Measurements from ENCODE around the gene COL26A1. TPM values are rescaled to one million over a fixed set of nuclear protein-coding genes. Genes with fewer than 3 reads are reported as not detected.

Gene COL26A1
- polyA plus RNA-seq, 1 donor (not counting 4 experiments of a cell fraction or from before 2014, with no cell fraction given): not detected

DNA sequence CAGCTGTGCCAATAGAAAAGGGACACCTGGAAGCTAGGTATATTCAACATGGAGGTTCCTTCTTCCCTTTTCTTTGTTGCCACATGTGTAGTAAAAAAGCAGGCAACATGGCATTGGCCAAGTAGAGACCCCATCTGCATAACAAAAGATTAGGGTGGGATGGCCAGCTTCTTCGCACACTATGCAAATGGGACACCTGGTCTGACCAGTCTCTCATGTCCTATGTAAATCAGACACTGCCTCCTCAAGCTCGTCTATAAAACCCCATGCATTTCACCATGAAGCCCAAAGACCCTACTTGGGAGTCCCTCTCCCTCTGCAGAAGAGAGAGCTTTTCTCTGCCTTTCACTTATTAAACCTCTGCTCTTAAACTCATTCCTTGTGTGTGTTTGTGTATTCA, 212.5 kb downstream of the COL26A1 start:
- TF ChIP-seq EZH2 (IDR thresholded peaks at IDR 0.05; ENCODE audit: low read length) (no peak), CTCF (optimal IDR thresholded peaks at IDR 0.05 in 1 of 3, IDR thresholded peaks at IDR 0.05 in 1 of 3, conservative IDR thresholded peaks at IDR 0.05 in 1 of 3; ENCODE audit: extremely low read depth in 1 of 3, insufficient read depth in 2 of 3, low read length in 3 of 3) (no peak)
- dilution Hi-C loops (cut with MboI; ENCODE audit: extremely low pct_ligation_motif_present, low sequenced_read_pairs): no loop called here
- H3K4me2 ChIP-seq (ENCODE audit: control insufficient read depth, extremely low read depth, insufficient read depth, low read depth, low read length): no peak overlapping the region

DNA sequence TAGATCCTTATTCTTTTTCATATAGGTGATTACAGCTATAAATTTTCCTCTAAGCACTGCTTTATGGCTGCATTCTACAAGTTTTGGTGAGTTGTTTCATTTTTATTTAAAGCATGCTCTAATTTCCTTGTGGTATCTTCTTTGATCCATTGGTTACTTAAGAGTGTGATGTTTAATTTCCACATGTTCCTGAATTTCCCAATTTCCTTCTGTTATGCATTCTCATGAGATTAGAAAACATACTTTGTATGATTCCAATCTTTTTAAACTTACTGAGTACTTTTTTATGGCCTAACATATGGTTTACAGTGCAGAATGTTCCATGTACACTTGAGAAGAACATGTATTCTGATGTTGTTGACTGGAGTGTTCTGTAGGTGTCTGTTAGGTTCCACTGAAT, 213.0 kb downstream of the COL26A1 start:
- Histone ChIP-seq H3K27ac (ENCODE audit: control insufficient read depth, insufficient read depth, low read length) (no peak overlapping the region), H3K9ac (ENCODE audit: control insufficient read depth, extremely low read depth, insufficient read depth, low read length) (no peak overlapping the region), H3K79me2 (ENCODE audit: control insufficient read depth, insufficient read depth, low read length) (no peaks in the 10 kb centered on the region), H3K9me3 (ENCODE audit: control insufficient read depth, low read depth, low read length) (peaks cover 2% of the 10 kb centered on the region), H2AFZ (ENCODE audit: control insufficient read depth, low read length) (no peak overlapping the region), H3K4me1 (ENCODE audit: control insufficient read depth, extremely low read depth, insufficient read depth, low read length) (no peaks in the 10 kb centered on the region), H3K9me1 (ENCODE audit: control insufficient read depth, extremely low read depth, insufficient read depth, low read length) (no peaks in the 10 kb centered on the region), H3K27me3 (ENCODE audit: control insufficient read depth, extremely low read depth, insufficient read depth, low read length) (no peaks in the 10 kb centered on the region), H3K4me2 (ENCODE audit: control insufficient read depth, extremely low read depth, insufficient read depth, low read depth, low read length) (no peak overlapping the region), H3K36me3 (ENCODE audit: control insufficient read depth in 2 of 2, extremely low read depth in 1 of 2, insufficient read depth in 2 of 2, low read length in 2 of 2) (no peaks in the 10 kb centered on the region), H4K20me1 (ENCODE audit: control insufficient read depth, extremely low read depth, insufficient read depth, low read length) (no peaks in the 10 kb centered on the region), H3K4me3 (ENCODE audit: control insufficient read depth in 2 of 3, extremely low read depth in 1 of 3, insufficient read depth in 2 of 3, low read depth in 1 of 3, low read length in 3 of 3) (no peak overlapping the region)
- FAIRE-seq (no peak), DNase-seq (ENCODE audit: low read depth, low spot score) (no peak)
- TF ChIP-seq CTCF (optimal IDR thresholded peaks at IDR 0.05 in 1 of 3, IDR thresholded peaks at IDR 0.05 in 1 of 3, conservative IDR thresholded peaks at IDR 0.05 in 1 of 3; ENCODE audit: extremely low read depth in 1 of 3, insufficient read depth in 2 of 3, low read length in 3 of 3): no peak
- TF ChIP-seq EZH2 (IDR thresholded peaks at IDR 0.05; ENCODE audit: low read length): no peak
- dilution Hi-C loops (cut with MboI; ENCODE audit: extremely low pct_ligation_motif_present, low sequenced_read_pairs): no loop called here

More for the DNA sequence above, 212.5 kb downstream of the COL26A1 start:
- DNase-seq (ENCODE audit: low read depth, low spot score) (no peak), FAIRE-seq (no peak)
- Histone ChIP-seq H4K20me1 (ENCODE audit: control insufficient read depth, extremely low read depth, insufficient read depth, low read length) (no peaks in the 10 kb centered on the region), H3K9ac (ENCODE audit: control insufficient read depth, extremely low read depth, insufficient read depth, low read length) (no peak overlapping the region), H3K9me1 (ENCODE audit: control insufficient read depth, extremely low read depth, insufficient read depth, low read length) (no peaks in the 10 kb centered on the region), H3K27ac (ENCODE audit: control insufficient read depth, insufficient read depth, low read length) (no peak overlapping the region), H3K4me1 (ENCODE audit: control insufficient read depth, extremely low read depth, insufficient read depth, low read length) (no peaks in the 10 kb centered on the region), H3K4me3 (ENCODE audit: control insufficient read depth in 2 of 3, extremely low read depth in 1 of 3, insufficient read depth in 2 of 3, low read depth in 1 of 3, low read length in 3 of 3) (no peak overlapping the region), H2AFZ (ENCODE audit: control insufficient read depth, low read length) (no peak overlapping the region), H3K9me3 (ENCODE audit: control insufficient read depth, low read depth, low read length) (peaks cover 2% of the 10 kb centered on the region), H3K27me3 (ENCODE audit: control insufficient read depth, extremely low read depth, insufficient read depth, low read length) (no peaks in the 10 kb centered on the region), H3K36me3 (ENCODE audit: control insufficient read depth in 2 of 2, extremely low read depth in 1 of 2, insufficient read depth in 2 of 2, low read length in 2 of 2) (no peaks in the 10 kb centered on the region), H3K79me2 (ENCODE audit: control insufficient read depth, insufficient read depth, low read length) (no peaks in the 10 kb centered on the region)

Data from keratinocyte (primary cell).